GM13976 (cell line): ENCODE results near the gene C1QTNF7.

ENCODE experiments used
- DNase-seq: peaks from one replicate; pipeline ENCODE4 v3.0.0; 2012; ENCODE audit warnings: low spot score
- CTCF ChIP-seq: IDR thresholded peaks from 2 replicates; pipeline ENCODE4 v1.5.1; 2012; ENCODE audit warnings: borderline replicate concordance, mild to moderate bottlenecking; ENCODE audit not compliant: insufficient read depth; ENCODE audit errors: extremely low read depth, missing control alignments, control extremely low read depth
- in situ Hi-C: fragments of 300-500 bp; cut with MboI; formaldehyde crosslinking; loops from one replicate; pipeline ENCODE4 v1.12.0; 2022; ENCODE audit warnings: low sequenced_read_pairs, mixed read lengths, inconsistent platforms; ENCODE audit not compliant: unreplicated experiment

Gene C1QTNF7

DNA sequence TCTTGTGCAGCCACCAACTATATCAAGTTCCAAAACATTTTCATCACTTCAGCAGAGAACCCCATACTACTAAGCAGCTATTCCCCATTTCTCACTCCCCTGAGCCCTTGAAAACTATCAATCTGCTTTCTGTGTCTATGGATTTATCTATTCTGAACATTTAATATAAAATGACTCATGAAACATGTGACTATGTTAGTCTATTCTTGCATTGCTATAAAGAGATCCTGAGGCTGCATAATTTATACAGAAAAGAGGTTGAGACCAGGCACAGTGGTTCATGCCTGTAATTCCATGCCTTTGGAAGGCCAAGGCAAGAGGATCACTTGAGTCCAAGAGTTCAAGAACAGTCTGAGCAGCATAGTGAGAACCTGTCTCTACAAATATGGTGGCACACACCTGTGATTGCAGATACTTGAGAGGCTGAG is 10.6 kb upstream of the C1QTNF7 start:
- in situ Hi-C loops, result no loop called here
- DNase-seq, result no peak
- no peak for TF ChIP-seq CTCF

- in situ Hi-C loops, result no loop called here
- TF ChIP-seq CTCF, result no peak
These were observed 8.9 kb upstream of the C1QTNF7 start for GRCh38 chr4:15418956-15419355.

GRCh38 chr4:15420642-15421041 is 7.2 kb upstream of the C1QTNF7 start:
- in situ Hi-C loops, result no loop called here
- TF ChIP-seq CTCF, result no peak
- no peak for DNase-seq

More at GRCh38 chr4:15418956-15419355, 8.9 kb upstream of the C1QTNF7 start:
- no peak for DNase-seq

DNA sequence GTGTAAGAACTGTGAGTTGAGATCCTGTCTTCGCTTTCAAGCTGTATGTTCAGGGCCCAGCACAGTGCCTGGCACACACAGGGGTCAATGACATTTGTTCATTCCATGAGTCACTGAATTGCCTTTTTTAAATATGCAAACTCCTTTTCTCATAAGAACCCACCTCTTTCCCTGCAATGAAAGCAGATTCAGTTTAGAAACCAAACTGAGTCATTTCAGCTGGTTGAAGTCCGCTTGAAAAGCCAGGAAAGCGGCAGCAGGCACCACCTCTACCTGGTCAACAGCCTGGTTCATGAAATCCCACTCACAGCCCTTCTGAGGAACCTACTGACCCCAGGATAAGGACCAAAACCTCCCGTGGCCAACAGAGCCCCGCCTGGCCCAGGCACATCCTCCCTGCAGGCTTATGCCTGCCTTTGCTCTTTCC is 4.5 kb upstream of the C1QTNF7 start:
- in situ Hi-C loops, result no loop called here
- TF ChIP-seq CTCF, result no peak
- no peak for DNase-seq

GRCh38 chr4:15425520-15425919 is 2.3 kb upstream of the C1QTNF7 start:
- in situ Hi-C loops, result no loop called here
- no peak for DNase-seq
- TF ChIP-seq CTCF, result no peak

- in situ Hi-C loops, result no loop called here
- TF ChIP-seq CTCF, result no peak
- no peak for DNase-seq
These were observed 672 bp upstream of the C1QTNF7 start for GRCh38 chr4:15427161-15427560.

DNA sequence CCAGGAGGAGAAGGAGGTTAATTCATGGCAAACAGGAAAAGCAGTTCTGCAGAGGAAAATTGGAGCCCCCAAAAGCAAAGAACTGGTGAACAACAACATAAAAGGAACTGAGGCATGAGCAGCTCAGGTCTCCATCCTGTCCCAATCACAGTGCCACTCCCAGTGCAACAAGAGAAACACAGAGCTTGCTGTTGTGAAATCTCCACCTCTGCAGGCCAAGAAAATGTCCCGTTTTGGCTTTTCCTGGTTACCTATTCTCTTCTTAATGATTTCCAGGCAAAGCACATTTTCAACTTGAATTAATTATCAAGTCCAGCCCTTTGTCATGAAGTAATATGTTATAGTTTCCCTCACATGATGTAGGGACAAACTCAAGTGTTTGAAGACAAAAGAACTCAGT is 778 bp downstream of the C1QTNF7 start:
- in situ Hi-C loops, result no loop called here
- DNase-seq, result no peak
- no peak for TF ChIP-seq CTCF
